GM21423 (cell line): ENCODE data around the gene JAM3.

Experiments used
- ATAC-seq: cut with Tn5 transposase; IDR thresholded peaks from one replicate; pipeline ENCODE4 v1.9.1; 2021; ENCODE audit warnings: mild to moderate bottlenecking, moderate library complexity; ENCODE audit not compliant: unreplicated experiment

The JAM3 gene

GRCh38 chr11:134068829-134069425 lies at the start of gene JAM3:
Gene JAM3, plus strand, starts transcription at chr11:134069072. Its CDS starts 12 bp downstream, at chr11:134069084.
- ATAC-seq: peak; percentile 76

- no peak for ATAC-seq
Measured at GRCh38 chr11:134019500-134019899, 49.4 kb upstream of the JAM3 start.

- ATAC-seq: no peak
Measured at GRCh38 chr11:134020598-134020997, 48.3 kb upstream of the JAM3 start.

GRCh38 chr11:134021326-134021725 lies 47.5 kb upstream of the JAM3 start:
- ATAC-seq: no peak

- ATAC-seq: no peak
Measured at GRCh38 chr11:134022748-134023147, 46.1 kb upstream of the JAM3 start.

- no peak for ATAC-seq
Measured at GRCh38 chr11:134024420-134025081, 44.3 kb upstream of the JAM3 start.

- no peak for ATAC-seq
Measured at GRCh38 chr11:134025082-134025429, 43.8 kb upstream of the JAM3 start.

- ATAC-seq: no peak
Measured at GRCh38 chr11:134026655-134027343, 42.1 kb upstream of the JAM3 start.

- ATAC-seq: no peak
Measured at GRCh38 chr11:134027671-134028070, 41.2 kb upstream of the JAM3 start.

GRCh38 chr11:134028368-134028920 lies 40.4 kb upstream of the JAM3 start:
- no peak for ATAC-seq

- no peak for ATAC-seq
Measured at GRCh38 chr11:134030853-134031252, 38.0 kb upstream of the JAM3 start.

- ATAC-seq: no peak
Measured at GRCh38 chr11:134032043-134032442, 36.8 kb upstream of the JAM3 start.

- no peak for ATAC-seq
Measured at GRCh38 chr11:134032501-134033091, 36.3 kb upstream of the JAM3 start.

- no peak for ATAC-seq
Measured at GRCh38 chr11:134033276-134033675, 35.6 kb upstream of the JAM3 start.

- ATAC-seq: peak; percentile 53
Measured at GRCh38 chr11:134033696-134034491, 35.0 kb upstream of the JAM3 start.

- no peak for ATAC-seq
Measured at GRCh38 chr11:134034496-134035381, 34.1 kb upstream of the JAM3 start.

GRCh38 chr11:134036492-134037045 lies 32.3 kb upstream of the JAM3 start:
- ATAC-seq: no peak

- ATAC-seq: peak; percentile 68
Measured at GRCh38 chr11:134037046-134037908, 31.6 kb upstream of the JAM3 start.
